Small intestine (tissue), 7 donors: Measurements from ENCODE around the gene NAALADL2. TPM values are rescaled to one million over a fixed set of nuclear protein-coding genes. Genes with fewer than 3 reads are reported as not detected.

Source experiments
- DNase-seq, 2 donors: peaks; one replicate each; pipeline versions ENCODE4 v3.0.0 to v3.0.0-alpha.2; 2013
- FAIRE-seq: peaks from 2 replicates; lab custom pipeline; 2012; peaks lifted over from hg19 to GRCh38; lab: Jason Lieb, UNC
- H3K27ac ChIP-seq, 3 donors: one replicate each; pipeline ENCODE4 v1.5.1; 2013; ENCODE audit warnings: low read length in 2 of 3, mild to moderate bottlenecking in 2 of 3, control low read depth in 1 of 3, inconsistent platforms in 1 of 3, low read depth in 1 of 3, moderate library complexity in 1 of 3
- H3K27me3 ChIP-seq, 3 donors: one replicate each; pipeline ENCODE4 v1.6.1; 2013; ENCODE audit warnings: low read length in 3 of 3, inconsistent platforms in 1 of 3; ENCODE audit not compliant: control insufficient read depth in 3 of 3, insufficient read depth in 3 of 3
- H3K36me3 ChIP-seq, 3 donors: one replicate each; pipeline ENCODE4 v1.6.1; 2013; ENCODE audit warnings: low read length in 3 of 3, inconsistent platforms in 1 of 3, low read depth in 1 of 3, mild to moderate bottlenecking in 1 of 3, moderate library complexity in 1 of 3; ENCODE audit not compliant: control insufficient read depth in 3 of 3, insufficient read depth in 2 of 3
- H3K4me1 ChIP-seq, 3 donors: one replicate each; pipeline ENCODE4 v1.6.1; 2013; ENCODE audit warnings: low read length in 2 of 3, inconsistent platforms in 1 of 3, low read depth in 1 of 3, mild to moderate bottlenecking in 1 of 3, moderate library complexity in 1 of 3; ENCODE audit not compliant: control insufficient read depth in 3 of 3, insufficient read depth in 2 of 3
- H3K4me3 ChIP-seq, 3 donors: one replicate each; pipeline ENCODE4 v1.5.1; 2013; ENCODE audit warnings: low read length in 3 of 3, control low read depth in 1 of 3, inconsistent platforms in 1 of 3, low read depth in 1 of 3, mild to moderate bottlenecking in 1 of 3, moderate library complexity in 1 of 3
- H3K9me3 ChIP-seq, 2 donors: one replicate each; pipeline ENCODE4 v1.6.1; 2013; ENCODE audit warnings: low read depth in 1 of 2, low read length in 1 of 2; ENCODE audit not compliant: control insufficient read depth in 2 of 2, insufficient read depth in 1 of 2
- WGBS, 3 donors: extraction: QIAGEN DNeasy Blood & Tissue Kit; methylation state at CpG; one replicate each; pipeline ENCODE4 v1.1.7; 2013; 5-methylcytosine and 5-hydroxymethylcytosine counted together
- polyA plus RNA-seq, 4 donors: library from polyadenylated mRNA; stranded (reverse) in 3 of 4; unstranded in 1 of 4; fragments of 200-250 nt in 3 of 4; fragments of 120-200 nt in 1 of 4; gene quantifications; one replicate each; pipeline versions ENCODE4 v1.2.1 to v1.2.3, GENCODE V29; 2013
- donor health status: healthy with polysubstance abuse.
- donor health status: control.
- donor health status: control.
- donor health status: Bipolar disorder and iron deficiency.
- donor health status: healthy.

Gene NAALADL2
- polyA plus RNA-seq, 4 donors = 0.22 to 7.8 (median 0.70) TPM

DNA sequence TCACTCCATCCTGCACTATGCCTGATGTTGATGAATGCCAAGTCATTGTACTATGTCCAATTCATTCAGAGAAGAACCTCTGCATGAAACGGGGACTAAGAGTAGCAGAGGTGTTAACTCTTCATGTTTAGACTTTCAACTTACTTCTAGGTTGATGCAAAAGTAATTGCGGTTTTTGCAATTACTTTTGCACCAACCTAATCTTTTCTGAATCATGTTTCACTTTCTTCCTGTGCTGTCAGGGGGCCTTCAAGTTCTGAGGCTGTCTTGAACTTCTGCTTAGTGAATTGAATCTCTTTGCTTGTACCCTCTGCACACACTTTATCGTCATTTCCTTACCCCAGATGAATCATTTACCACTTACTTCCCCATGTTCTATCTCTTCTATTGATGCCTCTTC lies 636.2 kb downstream of the NAALADL2 start:
- H3K36me3 ChIP-seq = no peaks in the 10 kb centered on the region
- H3K27me3 ChIP-seq = no peaks in the 10 kb centered on the region
- FAIRE-seq = no peak
- no peak overlapping the region for H3K27ac ChIP-seq
- H3K4me1 ChIP-seq = no peaks in the 10 kb centered on the region
- no peak for DNase-seq
- no peak overlapping the region for H3K4me3 ChIP-seq
- 67 to 75% (median 69%) methylated on average over 3 of the region's 3 CpGs for WGBS, 3 donors
- no peaks in the 10 kb centered on the region for H3K9me3 ChIP-seq

DNA sequence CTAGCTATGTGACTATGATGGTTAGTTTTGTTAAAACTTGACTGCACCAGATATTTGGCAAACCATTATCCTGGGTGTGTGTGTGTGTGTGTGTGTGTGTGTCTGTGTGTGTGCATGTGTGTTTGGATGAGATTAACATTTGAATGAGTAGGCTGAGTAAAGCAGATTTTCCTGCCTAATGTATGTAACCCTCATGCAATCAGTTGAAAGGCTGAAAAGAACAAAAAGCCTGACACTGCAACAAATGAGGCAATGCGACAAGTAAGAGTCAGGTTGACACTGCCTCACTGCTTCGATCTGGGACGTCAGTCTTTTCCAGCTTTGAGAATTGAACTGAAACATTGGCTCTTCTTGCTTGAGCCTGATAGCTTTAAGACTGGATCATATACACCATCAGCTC lies 643.0 kb downstream of the NAALADL2 start:
- Histone ChIP-seq H3K4me1 (no peaks in the 10 kb centered on the region), H3K27ac (no peak overlapping the region), H3K27me3 (no peaks in the 10 kb centered on the region), H3K36me3 (no peaks in the 10 kb centered on the region), H3K9me3 (no peaks in the 10 kb centered on the region), H3K4me3 (no peak overlapping the region)
- DNase-seq = no peak
- no peak for FAIRE-seq
- 88 to 96% (median 92%) methylated on average over 3 of the region's 3 CpGs for WGBS, 3 donors

DNA sequence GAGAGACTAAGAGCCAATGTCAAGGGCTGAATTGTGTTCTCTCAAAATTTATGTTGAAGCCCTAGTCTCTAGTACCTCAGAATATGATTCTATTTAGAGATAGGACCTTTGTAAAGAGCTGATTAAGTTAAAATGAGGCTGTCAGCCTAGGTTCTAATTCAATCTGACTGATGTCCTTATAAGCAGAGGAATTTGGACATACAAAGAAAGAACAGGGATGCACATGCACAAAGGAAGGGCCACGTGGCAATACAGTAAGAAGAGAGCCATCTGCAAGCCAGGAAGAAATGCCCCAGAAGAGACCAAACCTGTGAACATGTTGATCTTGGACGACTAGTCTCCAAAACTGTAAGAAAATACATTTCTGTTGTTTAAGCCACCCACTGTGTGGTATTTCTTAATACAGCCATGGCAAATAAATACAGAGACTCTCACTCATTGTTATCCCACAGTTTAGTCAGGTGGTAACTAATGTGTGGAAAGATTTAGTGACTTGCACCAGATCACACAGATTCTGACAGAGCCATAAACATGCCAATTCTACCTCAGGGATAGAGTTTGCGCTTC lies 652.2 kb downstream of the NAALADL2 start:
- H3K27ac ChIP-seq = no peak overlapping the region
- no peak overlapping the region for H3K4me3 ChIP-seq
- H3K4me1 ChIP-seq = no peaks in the 10 kb centered on the region
- FAIRE-seq (no peak), DNase-seq (no peak)
- 85 to 88% (median 85%) methylated on average over 3 of the region's 3 CpGs for WGBS, 3 donors
- H3K9me3 ChIP-seq = no peaks in the 10 kb centered on the region
- H3K36me3 ChIP-seq = no peaks in the 10 kb centered on the region
- H3K27me3 ChIP-seq = no peaks in the 10 kb centered on the region

DNA sequence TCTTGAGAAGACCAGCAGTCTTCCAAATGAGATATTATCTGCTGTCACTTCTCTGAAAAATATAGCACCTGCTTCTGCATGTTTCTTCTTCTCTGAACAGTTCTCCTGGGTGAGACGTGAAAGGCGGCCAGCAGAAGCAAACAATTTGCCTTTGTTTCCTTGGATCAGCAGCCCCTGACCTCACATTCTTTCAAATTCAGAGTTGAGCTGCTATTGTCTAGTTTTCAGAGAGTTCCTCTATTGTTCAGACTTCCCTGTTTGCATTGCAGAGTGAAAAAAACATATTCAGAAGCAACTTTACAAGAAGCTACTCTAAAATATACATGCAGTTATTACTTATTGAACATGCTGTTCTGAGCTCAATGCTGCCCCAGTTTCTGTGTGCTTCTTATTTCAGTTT lies 653.6 kb downstream of the NAALADL2 start:
- no peaks in the 10 kb centered on the region for H3K36me3 ChIP-seq

DNA sequence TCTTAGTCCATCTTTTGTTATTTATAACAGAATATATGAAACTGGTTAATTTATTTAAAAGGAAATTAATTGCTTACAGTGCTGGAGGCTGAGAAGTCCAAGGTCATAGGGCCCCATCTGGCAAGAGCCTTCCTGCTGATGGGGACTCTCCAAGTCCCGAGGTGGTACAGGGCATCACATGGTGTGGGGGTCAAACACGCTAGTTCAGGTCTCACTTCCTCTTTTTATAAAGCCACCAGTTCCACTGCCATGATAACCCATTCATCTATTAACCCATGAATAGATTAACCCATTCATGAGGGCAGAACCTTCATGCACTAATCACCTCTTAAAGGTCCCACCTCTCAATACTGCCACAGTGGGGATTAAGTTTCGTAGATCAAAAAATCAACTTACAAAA lies 659.3 kb downstream of the NAALADL2 start:
- no peak overlapping the region for H3K27ac ChIP-seq
- no peak overlapping the region for H3K4me3 ChIP-seq
- no peak for DNase-seq
- no peaks in the 10 kb centered on the region for H3K9me3 ChIP-seq
- WGBS, 3 donors = 82 to 95% (median 84%) methylated on average over 3 of the region's 3 CpGs
- no peaks in the 10 kb centered on the region for H3K27me3 ChIP-seq
- H3K36me3 ChIP-seq = no peaks in the 10 kb centered on the region
- no peak for FAIRE-seq
- H3K4me1 ChIP-seq = no peaks in the 10 kb centered on the region

More for the DNA sequence above, 653.6 kb downstream of the NAALADL2 start:
- DNase-seq (no peak), FAIRE-seq (no peak)
- Histone ChIP-seq H3K4me3 (no peak overlapping the region), H3K27ac (no peak overlapping the region), H3K9me3 (no peaks in the 10 kb centered on the region), H3K27me3 (no peaks in the 10 kb centered on the region), H3K4me1 (no peaks in the 10 kb centered on the region)
- 73 to 78% (median 76%) methylated on average over 2 of the region's 2 CpGs for WGBS, 3 donors

DNA sequence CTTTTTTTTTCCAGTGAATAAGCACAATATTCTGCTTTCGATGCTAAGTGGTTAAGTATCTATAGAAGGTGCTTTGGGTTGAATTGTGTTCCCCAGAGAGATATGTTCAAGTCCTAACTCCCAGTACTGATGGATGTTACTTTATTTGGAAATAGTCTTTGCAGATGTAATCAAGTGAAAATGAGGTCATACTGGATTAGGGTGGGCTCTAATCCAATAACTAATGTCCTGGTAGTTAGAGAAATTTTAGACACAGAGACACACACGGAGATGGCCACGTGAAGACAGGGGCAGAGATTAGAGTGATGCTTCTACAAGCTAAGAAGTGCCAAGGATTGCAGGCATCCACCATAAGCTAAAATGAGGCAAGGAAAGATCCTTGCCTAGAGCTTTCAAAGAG lies 662.3 kb downstream of the NAALADL2 start:
- no peak overlapping the region for H3K27ac ChIP-seq
- FAIRE-seq (no peak), DNase-seq (no peak)
- no peaks in the 10 kb centered on the region for H3K27me3 ChIP-seq
- 87 to 91% (median 88%) methylated on average over 3 of the region's 3 CpGs for WGBS, 3 donors
- no peak overlapping the region for H3K4me3 ChIP-seq
- H3K4me1 ChIP-seq = no peaks in the 10 kb centered on the region
- H3K36me3 ChIP-seq = no peaks in the 10 kb centered on the region
- H3K9me3 ChIP-seq = no peaks in the 10 kb centered on the region

DNA sequence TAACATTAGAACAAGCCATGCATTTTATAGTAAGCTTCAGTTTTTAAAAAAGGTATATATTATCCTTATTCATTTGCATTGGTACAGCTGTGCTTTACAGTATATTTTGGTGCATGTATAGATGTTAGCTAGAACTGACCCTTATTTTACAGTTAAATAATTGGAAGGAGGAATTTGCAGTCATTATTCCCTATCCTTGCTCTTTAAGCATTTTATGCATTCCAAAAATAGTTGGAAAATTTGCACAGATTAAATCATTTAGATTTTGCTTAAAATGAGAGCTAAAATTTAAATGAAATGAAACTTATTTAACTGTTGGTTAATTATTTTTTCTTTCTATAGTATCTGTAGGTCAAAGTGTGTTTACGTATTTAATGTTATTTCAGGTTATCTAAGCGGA lies 667.1 kb downstream of the NAALADL2 start:
- H3K36me3 ChIP-seq = no peaks in the 10 kb centered on the region
- H3K9me3 ChIP-seq = no peaks in the 10 kb centered on the region
- no peak for FAIRE-seq
- H3K27ac ChIP-seq = no peak overlapping the region
- no peaks in the 10 kb centered on the region for H3K4me1 ChIP-seq
- H3K27me3 ChIP-seq = no peaks in the 10 kb centered on the region
- H3K4me3 ChIP-seq = peak overlapping the region in 1 of 3 donors; percentile 35
- 54 to 79% (median 63%) methylated on average over 2 of the region's 2 CpGs for WGBS, 3 donors
- no peak for DNase-seq

DNA sequence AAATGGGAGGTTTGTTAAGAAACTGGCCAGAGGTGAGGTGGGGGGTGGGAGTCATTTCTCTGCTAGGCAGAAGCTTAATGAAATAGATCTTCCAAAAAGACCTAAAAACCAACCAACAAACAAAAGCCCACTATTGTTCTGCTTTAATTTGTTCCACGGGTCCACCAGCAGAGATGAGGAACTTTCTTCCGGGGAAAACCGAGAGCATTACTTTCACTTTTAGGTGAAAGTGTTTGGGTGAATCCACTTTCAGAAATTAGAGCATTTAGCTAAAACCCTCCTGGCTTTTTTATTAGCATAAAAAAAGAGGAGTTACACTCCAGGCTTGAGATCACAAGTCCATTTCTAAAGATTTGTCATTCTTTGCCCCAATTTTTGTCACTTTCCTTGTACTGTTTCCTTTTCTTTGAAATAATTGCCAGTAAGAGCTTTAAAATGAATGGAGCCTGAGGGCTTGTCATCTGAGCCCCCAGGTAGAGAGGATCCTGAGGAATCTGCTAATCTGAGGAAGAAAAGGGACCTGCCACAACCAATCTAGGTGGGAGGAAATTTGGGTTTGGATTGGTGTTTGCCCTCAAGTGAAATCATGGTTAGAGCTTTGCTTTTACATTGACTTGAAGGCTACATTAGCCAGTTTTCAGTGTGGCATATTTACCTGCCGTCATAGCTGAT lies 667.6 kb downstream of the NAALADL2 start:
- H3K36me3 ChIP-seq = no peaks in the 10 kb centered on the region
- WGBS, 3 donors = 44 to 52% (median 51%) methylated on average over 4 of the region's 4 CpGs
- H3K4me3 ChIP-seq = peak overlapping the region in 1 of 3 donors; percentile 35
- peak in 1 of 2 donors; percentile 10 for DNase-seq
- H3K9me3 ChIP-seq = no peaks in the 10 kb centered on the region
- no peaks in the 10 kb centered on the region for H3K27me3 ChIP-seq
- no peaks in the 10 kb centered on the region for H3K4me1 ChIP-seq
- no peak overlapping the region for H3K27ac ChIP-seq
- FAIRE-seq = no peak
